Inferior parietal cortex (tissue), 1 donor: Measurements from ENCODE around the gene OLFM3.

Experiments used
- DNase-seq: peaks from one replicate; pipeline ENCODE4 v3.0.0-alpha.2; 2016; ENCODE audit errors: extremely low spot score

Gene OLFM3

DNA sequence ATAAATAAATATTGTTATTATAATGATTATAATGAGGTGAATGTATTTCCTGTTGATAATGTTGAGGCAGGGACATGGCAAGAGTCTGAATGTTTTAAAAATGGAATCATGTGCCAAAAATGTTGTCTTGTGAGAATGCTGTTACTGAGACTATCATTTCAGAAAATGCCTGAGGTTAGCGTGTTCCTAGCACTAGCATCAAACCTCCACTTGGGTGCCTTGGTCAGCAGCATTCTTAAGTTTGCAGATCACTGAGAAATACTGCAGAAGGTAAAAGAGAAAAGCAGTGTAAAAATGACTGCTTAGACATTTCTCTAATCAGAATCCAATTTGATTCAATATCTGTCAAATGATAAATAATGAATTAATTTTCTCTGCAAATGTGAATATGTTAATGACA lies 50.8 kb downstream of the OLFM3 start:
- DNase-seq: no peak

DNA sequence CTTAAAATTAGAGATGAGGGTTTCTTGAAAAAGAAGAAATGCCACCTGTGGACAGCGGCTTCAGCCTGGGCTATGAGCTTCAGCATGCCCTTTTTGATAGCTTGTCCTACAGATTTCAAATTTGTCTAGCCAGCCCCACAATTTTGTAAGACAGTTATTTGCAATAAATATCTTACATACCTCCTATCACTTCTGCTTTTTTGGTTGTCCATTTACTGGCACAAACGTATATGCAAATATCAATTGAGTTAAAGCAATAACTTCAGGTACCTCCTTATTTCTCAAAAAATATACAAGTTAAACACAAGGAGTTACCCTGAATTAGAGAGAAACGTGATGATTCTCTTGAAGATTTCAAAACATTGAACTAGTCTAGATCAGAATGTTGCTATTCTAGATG lies 53.5 kb downstream of the OLFM3 start:
- no peak for DNase-seq

DNA sequence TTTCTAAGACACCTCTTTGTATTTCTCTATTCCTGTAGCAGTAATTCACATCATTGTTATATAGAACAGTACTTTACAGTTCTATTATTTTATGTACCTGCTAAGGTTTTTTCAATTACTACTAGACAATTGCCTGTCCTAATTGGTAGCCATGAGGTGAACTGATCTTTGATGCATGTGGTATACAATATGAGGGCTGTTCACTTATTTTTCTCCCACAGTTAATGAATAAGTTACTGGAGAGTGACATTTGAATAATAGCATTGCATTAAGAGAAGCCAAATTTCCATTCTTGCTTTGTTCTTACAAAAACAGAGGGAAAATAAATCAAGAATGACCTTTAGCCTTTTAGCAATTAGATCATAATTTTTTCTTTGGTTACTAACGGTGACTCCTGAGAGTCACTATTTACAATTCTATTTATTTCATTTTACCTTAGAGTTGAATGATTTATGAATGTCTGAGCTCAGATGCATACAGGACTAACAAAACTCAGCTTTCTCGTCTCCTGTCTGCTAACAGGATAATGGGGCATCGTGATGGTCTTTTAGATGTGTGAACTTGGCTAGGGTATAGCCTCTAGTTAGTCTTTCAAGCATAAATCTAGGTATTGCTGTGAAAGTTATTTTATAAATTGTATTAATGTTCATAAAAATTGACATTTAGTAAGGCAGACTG lies 54.1 kb downstream of the OLFM3 start:
- no peak for DNase-seq

DNA sequence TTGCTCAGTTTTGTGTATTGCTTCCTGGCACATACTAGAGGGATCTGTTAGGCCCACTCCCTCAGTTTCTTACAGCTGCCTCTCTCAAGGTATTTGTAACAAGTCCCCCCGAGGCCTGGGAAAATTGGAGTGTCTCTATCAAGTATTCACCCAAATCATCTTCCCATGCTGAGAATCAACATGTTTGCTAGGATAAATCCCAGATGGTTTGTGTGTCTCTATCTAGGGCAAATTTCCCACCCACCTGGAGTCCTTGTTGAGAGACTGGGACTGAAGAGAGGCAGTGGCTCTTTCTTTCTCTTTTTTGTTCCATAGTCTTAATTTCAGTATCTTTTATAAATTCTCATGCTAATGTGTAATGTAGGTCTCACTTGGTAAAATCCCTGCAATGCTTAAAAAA lies 58.0 kb downstream of the OLFM3 start:
- DNase-seq: no peak

DNA sequence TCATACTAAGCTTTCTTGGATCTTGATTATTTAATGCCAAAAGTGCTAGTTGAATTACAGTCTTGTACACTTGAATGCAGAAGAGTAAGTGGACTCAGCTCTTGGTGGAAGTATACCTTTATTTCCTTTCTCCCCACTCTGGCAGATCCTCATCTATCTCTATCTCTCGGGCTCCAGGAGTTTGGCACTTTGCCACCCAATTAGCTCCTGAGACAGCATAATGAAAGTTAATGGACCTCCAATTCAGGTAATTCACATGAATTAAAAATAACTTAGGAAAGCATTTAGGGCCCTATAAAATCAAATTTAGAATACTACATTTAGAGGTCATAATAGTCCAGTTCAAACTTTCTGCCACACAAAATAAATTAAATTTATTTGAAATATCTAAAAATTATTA lies 67.4 kb downstream of the OLFM3 start:
- no peak for DNase-seq

DNA sequence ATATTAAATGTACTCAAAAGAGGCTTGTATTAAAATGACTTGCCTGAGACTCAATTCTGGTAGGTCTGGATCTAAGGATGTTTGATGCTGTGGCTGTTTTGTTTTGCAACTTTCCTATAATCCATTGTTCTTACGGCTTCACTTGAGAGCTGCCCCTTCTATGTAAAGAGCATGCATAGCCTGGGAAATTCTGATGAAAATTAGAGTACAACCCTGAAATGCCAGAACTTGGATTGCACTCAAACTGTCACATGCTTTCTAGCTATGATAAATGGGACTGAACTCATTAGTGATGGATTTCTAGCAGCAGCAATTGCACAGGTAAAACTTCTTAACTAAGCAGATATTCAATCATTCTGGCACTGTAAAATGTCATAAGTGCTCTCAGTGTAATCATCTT lies 67.9 kb downstream of the OLFM3 start:
- no peak for DNase-seq

DNA sequence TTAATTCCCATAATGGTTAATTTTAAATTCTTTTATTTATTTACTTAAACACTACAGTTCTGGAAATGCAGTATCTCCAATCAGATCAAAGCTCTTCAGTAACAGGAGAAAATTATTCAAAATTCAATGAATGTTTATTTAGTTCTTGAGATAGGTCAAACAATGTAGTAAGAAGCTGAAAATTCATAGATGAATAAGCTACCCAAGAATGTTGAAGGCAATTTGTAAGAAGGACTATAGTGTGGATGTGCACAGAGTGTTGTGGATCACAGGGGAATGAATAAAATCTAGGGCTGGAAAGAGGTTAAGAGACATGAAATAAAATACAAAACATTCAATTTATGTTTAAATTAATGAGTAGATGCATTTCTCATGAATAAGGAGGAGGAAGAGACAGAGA lies 72.0 kb downstream of the OLFM3 start:
- no peak for DNase-seq

DNA sequence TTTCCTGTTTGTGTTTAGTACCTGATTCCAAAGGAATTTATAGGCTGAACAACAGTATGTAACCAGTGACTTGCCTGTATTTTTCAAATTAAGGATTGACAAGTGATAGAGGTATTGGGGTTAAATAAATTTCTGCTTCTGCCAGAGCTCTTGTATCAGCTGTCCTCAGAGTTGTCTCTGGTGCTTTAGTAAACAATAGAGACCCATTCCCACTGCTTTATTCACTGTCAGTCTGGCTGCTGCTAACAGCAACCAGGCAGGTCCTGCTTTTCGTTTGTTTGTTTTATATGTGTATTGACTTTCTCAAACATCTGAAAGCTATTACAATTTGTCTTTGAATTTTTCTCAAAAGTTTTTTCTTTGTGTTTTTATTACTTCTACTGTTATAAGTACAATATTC lies 76.1 kb downstream of the OLFM3 start:
- DNase-seq: no peak

DNA sequence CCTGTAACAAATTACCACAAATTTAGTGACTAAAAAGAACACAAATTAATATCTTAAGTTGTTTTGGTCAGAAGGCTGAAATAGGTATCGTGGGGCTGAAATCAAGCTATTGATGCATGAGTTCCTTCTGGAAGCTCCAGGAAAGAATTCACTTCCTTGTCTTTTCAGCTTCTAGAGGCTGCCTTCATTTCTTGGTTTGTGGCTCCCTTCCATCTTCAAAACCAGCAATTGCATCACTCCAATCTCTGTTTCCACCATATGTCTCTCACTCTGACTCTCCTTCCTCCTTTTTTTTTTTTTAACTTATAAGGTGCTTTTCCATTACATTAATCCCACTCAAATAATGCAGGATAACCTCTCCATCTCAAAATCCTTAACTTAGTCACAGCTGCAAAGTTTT lies 78.4 kb downstream of the OLFM3 start:
- DNase-seq: no peak

DNA sequence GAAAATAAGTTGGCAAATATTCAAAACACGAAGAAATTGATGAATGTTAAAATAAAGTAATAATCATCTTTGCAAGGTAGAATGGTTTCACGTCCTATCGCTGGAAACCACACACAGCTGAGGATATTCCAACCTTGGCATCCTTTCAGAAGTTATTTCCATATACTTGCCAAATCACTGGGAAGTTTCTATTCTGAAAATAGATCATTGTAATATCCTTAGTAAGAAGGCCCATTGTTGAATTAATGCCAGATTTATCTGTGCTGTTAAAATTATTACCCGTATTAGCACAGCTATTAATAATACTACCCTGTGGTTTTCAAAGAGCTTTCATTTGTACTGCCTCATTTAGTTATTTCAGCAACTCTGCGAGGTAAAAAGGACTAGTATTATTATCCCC lies 81.1 kb downstream of the OLFM3 start:
- no peak for DNase-seq

DNA sequence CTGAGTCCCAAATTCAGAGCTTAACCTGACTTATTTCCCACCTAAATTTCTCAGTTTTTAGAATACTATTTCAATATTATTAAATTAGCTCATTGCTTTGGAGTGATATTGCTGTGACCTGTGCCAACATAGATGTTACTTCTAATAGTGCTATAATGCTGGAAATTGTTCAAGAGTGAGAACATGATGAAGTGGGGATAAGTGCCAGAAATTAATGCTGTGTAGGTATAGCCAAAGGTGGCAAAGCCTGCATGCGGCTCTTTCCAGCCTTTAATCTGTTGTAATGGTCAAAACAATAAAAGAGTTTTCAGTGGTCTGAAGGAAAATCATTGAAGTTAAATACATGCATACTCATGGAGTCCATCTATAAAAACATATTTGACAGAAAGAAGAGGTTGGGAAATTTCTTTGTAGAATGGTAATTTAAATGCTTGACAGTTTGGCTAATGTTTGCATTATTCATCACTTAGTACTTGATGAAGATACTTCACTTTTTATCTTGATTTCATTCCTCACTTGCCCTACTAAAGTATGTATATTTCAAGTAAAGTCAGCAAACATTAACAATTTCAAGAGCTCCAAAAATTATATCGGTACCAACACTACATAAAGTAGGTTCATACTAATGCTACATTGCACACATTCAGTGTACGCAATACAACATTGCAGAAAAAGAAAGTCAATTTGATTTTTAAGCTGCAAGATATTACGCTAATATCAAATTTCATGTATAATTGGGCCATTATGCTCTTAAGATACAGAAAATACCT lies 82.1 kb downstream of the OLFM3 start:
- DNase-seq: no peak

DNA sequence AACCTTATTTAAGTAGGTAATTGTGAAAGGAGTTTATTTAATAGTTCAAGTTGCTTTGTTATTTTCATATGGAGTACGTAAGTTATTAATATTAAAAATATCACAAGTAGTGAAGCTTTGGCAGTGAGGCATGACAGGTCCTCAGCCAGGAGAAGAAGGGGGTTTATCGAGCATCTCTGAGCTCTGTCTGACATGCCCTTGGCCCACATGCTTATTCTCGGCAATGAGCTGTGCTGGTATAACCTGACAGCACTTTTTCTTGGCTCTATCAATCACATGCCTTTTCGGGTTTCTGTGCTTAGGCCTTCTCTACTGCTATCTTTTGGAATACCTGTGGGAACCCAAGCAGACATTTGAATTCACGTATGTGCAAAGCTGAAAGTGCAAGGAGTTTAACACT lies 84.8 kb downstream of the OLFM3 start:
- DNase-seq: no peak

DNA sequence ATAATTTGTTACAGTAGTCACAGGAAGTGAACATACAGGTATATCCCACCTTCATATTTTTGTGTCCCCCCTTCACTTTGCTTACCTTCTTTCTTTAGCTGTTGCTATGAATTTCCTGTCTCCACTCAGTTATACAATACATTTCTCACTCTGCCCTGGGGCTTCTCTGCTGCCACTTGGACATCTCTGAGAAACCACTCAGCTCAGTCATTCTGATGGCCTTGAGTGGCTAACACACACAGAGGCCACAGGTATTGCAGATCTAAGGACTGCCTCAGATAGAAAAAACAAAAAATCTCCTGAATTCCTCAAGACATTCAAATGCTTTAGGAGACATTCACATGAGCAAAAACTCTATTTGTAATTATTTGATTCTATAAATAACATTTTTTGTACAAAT lies 87.7 kb downstream of the OLFM3 start:
- DNase-seq: no peak

DNA sequence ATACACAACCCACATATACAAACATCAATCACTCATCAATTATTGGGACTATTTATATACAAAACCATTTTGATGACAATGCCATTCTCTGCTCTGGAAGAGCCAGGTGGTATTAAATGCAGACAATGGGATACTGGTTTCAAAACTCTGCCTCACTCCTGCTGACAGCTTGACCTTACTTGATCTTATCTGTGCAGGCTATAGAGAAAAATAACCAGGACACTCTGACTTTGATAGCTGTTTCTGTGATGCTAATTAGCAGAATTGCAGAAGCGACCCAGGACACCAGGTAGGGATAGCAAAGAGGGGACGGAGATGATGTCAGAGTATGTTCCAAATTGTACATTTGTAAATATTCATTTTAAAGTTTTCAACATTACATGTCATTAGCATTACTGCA lies 89.5 kb downstream of the OLFM3 start:
- DNase-seq: no peak

DNA sequence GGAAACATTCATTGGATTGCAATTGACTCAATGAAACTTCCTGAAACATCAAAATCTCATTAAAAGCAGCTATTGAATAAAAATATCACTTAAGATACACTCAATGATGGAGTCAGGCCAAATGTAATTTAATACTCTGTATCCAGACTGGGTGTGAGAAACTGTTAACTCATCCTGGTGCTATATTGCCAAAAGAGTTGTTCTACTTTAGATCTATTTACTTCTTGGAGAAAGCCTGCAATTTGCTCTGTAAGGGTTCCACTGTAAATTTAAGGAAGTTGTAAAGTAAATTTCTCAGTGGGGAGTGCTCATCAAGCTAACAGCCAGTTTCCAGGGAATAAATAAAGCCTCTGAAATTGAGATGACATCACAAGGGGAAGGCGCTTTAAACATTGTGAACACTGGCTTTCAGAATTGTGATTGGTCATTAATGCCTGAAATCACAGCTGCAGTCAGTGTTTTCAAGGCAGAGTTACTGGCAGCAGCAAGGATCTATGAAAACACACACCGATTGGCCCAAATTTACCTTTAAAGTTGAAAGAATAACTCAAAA lies 91.4 kb downstream of the OLFM3 start:
- DNase-seq: no peak

DNA sequence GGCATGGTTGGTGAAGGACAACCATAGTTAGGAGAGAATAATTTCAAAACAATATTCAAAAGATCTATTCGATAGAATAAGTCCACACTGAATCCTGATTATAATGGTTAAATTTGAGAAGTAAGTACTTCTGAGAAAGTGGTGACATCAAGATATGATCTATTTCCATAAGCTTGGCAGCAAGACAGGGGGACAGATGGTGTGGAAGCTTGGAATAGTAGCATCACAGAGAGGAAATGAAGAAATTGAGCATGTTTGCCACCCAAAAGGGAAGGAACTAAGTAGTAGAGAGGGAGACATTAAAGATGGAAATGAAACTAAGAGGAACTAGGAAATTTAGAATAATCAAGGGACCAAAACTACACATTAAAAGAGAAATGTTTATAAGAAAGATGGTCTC lies 94.5 kb downstream of the OLFM3 start:
- DNase-seq: peak; percentile 71

DNA sequence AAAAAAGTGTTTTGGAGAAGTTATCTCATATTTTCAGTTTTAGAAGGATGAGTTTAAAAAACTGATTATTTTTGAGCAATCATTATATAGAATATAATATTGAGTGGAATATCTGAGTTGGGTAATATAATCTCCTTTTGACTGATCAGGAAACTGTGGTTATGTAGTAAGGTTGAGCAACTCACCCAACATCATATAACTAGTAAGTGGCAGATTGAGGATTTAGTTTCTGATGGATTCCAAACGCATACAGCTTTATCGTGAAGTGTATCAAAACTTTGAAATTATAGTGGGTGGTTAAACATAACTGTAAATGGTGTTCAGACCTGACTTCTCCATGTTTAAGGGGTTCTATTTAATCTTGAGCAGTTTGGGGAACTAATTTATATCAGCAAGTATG lies 98.6 kb downstream of the OLFM3 start:
- no peak for DNase-seq

DNA sequence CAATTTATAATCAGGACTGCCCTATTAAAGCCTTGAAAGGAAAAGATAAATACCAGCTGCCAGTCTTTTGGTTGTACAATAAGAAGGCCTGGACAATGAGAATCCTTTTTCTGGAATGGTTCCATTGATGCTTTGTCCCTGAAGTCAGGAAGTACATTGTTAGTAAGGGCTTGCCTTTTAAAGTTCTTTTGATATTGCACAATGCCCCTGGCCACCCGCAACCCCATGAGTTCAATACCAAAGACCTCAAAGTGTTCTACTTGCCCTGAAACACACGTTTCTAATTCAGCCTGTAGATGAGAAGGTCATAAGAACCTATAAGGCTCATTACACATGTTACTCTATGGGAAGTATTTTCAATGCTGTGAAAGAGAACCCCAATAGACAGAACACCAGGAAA lies 112.1 kb downstream of the OLFM3 start:
- DNase-seq: no peak

DNA sequence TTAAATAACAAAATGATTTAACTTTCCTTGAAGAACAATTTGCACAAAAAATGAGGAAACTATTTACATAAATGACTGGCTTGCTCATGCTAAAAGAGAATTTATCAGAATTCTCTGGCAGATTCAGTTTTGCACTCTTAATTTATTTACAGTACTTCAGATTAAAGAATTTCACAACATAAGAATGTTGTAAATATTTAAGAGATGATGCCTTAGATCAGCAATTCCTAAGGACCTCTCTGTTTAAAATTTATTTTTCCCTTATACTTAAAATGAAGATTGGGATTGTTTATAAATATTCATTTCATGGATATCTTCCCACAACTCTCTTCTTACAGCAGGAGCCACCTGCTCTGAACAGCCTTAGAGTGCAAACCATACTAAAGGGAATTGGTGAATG lies 120.8 kb downstream of the OLFM3 start:
- DNase-seq: no peak

DNA sequence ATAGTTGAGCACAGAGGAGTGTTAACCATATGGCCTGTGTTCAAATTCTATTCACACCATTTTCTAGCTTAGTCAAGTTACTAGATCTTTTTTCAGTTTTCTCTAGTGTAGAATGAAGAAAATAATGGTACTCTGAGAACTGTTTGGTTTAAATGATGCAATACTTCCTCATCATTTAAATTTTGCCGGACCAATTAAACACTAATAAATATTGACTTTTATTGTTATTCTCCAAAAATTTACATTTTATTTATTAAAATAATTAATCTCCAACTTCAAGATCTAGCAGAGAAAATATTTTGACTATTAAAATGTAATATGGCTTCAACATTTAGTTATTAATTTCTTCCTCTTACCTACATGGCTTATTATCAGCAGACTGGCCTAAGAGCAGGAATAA lies 123.1 kb downstream of the OLFM3 start:
- DNase-seq: no peak

DNA sequence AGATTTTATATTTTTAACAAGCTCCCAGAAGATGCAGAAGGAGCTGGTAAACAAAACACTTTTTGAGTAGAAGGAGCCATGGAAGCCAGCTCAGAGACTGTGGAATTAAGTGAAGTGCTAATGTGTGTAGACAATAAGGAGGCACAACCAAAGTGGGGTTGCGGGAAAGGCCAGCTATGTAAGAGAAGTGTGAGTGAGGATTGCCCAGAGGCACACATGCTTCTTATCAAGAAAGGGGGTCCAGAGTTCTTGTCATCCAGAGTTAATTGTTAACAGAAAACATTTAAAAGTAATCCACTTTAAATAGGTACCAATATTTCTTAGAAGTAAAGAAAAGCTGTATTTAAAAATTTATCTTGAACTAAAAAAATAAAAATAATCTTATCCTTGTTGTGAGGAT lies 136.8 kb downstream of the OLFM3 start:
- no peak for DNase-seq

DNA sequence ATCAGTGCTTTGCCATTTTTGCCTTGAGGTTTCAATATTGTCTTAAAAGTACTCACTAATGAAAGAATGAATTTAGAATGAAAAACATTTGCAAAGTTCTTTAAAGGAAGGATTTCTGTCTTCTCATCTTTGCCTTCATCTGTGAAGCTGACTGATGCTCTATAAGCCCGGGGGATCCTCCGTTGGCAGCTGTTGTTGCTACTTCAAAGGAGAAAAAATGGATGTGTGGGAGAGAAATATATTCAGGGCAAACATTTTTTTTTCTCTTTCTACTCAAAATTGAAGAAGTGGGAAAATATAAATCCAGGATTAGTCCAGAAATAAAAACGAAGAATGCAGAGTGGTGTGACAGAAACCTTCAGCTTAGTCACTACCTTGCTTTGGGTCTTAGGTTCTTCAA lies 142.5 kb downstream of the OLFM3 start:
- no peak for DNase-seq

DNA sequence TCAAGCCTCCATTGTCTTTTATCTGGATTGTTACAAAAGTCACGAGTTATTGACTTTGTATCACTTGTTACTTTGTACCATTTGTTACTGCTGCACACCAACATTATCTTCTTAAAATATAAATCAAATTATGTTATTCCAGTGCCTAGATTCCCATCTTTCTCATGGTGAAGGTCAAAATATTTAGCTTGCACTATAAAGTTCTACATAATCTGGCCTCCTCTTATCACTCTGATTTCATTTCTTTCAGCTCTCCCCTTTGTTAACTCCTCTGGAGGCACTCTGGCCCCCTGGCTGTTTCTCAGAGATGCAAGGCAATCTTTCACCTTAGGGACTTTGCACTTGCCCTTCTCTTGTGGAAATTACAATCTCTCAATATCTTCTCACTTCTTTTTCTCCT lies 143.8 kb downstream of the OLFM3 start:
- no peak for DNase-seq

DNA sequence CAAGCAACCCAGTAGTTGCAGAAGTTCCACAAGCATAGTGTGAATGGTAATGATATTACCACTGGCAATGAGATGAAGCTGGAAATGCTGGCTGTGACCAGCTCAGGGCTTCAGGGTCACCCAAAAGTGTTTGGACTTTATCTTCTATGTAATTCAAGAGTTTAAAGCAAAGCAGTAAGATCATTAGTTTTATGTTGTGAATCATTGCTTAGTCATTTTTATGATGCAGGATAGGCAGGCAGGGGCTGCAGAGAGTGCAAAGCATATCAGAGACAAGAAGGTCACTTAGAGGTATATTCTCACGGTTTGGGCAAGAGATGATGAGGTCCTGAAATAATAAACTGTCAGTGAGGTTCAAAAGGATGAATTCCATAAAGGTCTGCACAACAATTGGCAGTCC lies 147.4 kb downstream of the OLFM3 start:
- DNase-seq: no peak
